Measurements from ENCODE around the gene ZFYVE26. TPM values are rescaled to one million over a fixed set of nuclear protein-coding genes. Genes with fewer than 3 reads are reported as not detected.

ZFYVE26 gene
- total and polyA plus RNA-seq, 2 donors, result 7.6 to 25.2 TPM

DNA sequence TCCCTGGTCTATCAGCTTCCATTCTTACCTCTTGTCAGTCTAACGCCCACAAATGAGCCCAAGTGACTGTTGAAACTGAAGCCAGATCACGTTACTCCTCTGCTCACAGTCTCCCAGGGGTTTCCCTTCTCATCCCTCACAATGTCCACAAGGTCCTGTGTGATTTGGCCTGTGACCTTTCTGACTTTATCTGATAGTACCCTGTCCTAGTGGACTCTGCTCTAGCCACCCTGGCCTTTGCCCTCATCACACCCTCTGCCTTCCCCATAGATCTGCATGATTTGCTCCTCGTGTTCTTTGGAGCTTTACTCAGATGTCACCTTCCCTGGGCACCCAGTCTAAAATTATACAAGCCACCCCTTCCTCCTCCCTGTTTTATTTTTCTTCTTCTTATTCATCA lies 59.2 kb downstream of the ZFYVE26 start:
- 87% methylated on average over 3 of the region's 3 CpGs for WGBS
- Histone ChIP-seq H3K4me1 (ENCODE audit: insufficient read depth) (no peaks in the 10 kb centered on the region), H3K27ac (ENCODE audit: low read depth) (no peak overlapping the region), H3K36me3 (ENCODE audit: insufficient read depth) (peaks cover 7% of the 10 kb centered on the region), H3K4me3 (ENCODE audit: low read depth, low read length) (no peak overlapping the region)
- DNase-seq (ENCODE audit: extremely low spot score), result no peak

DNA sequence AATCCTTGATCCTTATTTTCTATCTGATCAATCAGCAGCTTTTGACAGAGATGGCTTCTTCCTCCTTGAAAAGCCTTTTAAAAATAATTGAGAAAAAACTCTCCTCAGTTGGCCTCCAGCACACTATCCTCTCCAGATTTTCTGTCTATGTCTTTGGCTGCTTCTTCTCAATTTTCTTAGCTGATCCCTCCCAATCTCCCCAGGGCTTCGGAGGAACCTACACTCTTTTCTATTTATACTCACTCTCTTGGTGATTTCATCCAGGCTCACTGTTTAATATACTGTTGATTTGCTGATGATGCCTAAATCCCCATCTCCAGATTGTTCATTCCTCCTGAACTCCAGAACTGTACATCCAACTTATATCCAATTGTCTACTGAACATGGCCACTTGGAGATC lies 59.9 kb downstream of the ZFYVE26 start:
- Histone ChIP-seq H3K36me3 (ENCODE audit: insufficient read depth) (peaks cover 7% of the 10 kb centered on the region), H3K4me1 (ENCODE audit: insufficient read depth) (no peaks in the 10 kb centered on the region), H3K27ac (ENCODE audit: low read depth) (no peak overlapping the region), H3K4me3 (ENCODE audit: low read depth, low read length) (no peak overlapping the region)
- 47% methylated on average over 1 of the region's 1 CpG for WGBS
- no peak for DNase-seq (ENCODE audit: extremely low spot score)

DNA sequence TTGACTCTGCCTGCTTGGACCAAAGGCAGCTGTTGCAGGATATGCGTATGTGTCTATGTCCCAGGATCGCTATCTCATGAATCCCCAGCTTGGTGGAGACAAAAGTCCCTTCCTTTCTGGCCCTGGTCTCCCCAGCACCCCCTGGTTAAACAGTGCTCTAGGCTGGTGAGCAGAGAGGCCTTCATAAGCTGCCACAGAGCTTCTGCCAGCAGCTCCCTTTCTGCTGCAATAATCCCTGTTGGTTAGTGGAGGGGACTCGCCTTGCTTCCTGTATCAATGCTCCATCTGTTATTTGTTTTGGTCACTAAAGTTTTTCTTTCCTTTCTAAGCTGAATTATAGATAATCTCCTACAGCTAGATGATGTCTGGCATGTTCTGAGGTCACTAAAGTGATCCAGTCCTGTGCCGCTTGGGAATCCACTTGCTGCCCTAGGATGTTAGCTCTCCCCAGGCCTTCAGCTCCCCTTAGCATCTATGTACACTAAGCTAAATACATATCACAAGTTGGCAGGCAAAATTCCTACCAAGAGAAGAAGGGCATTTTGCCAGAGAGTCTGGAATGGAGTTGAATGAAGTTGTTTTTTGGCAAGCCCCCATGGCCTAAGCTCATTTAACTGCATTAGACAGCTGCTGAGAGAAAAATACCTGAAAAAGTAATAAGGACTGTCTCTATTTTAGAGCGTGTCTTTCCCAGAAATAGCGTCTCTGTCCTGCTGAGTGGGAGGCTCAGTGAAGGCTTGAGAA lies 66.9 kb downstream of the ZFYVE26 start:
- DNase-seq (ENCODE audit: extremely low spot score), result no peak
- no peak overlapping the region for H3K4me3 ChIP-seq (ENCODE audit: low read depth, low read length)
- H3K4me1 ChIP-seq (ENCODE audit: insufficient read depth), result no peaks in the 10 kb centered on the region
- 78% methylated on average over 6 of the region's 6 CpGs for WGBS
- no peak overlapping the region for H3K27ac ChIP-seq (ENCODE audit: low read depth)
- peaks cover 6% of the 10 kb centered on the region for H3K36me3 ChIP-seq (ENCODE audit: insufficient read depth)

DNA sequence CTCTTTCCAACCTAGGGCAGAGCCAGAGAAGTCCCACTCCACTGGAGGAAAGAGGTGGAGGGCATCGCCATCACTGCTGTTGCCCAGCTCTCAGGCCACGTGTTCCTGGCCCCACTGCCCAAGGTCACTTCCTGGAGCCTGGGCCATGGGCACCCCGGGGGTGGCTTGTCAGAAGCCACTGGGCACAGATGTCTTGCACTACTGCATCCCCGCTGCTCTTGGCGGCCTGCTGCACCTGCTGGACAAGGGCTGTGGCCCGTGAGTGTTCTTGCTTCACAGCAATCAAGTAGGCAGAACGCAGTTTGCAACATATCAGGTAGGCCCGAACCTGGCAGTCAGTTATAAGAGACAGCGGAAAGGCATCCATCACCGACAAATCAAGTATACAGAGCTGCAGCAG lies 68.1 kb downstream of the ZFYVE26 start:
- peaks cover 6% of the 10 kb centered on the region for H3K36me3 ChIP-seq (ENCODE audit: insufficient read depth)
- DNase-seq (ENCODE audit: extremely low spot score), result no peak
- 94% methylated on average over 10 of the region's 10 CpGs for WGBS

DNA sequence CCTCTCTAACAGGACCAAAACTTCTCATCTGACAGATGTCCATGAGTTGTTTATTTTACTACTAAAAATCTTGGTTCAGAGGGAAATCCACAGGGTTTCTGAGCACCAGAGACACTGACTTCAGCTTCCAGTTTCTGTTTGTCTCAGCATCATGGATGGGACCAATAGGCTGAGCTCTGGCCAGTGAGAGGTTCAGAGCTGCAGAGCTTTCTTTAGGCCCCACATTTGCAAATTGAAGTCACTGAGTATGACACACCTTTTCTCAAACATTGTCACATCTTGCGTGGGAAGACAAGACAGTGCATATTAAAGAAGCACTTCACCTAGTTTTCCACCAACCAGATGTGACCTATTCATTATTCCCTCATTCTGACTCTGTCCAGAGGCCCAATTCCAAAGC lies 69.5 kb downstream of the ZFYVE26 start:
- peaks cover 3% of the 10 kb centered on the region for H3K36me3 ChIP-seq (ENCODE audit: insufficient read depth)
- no peak for DNase-seq (ENCODE audit: extremely low spot score)
- H3K4me1 ChIP-seq (ENCODE audit: insufficient read depth), result no peaks in the 10 kb centered on the region
- no peak overlapping the region for H3K27ac ChIP-seq (ENCODE audit: low read depth)
- H3K4me3 ChIP-seq (ENCODE audit: low read depth, low read length), result no peak overlapping the region
- 96% methylated on average over 1 of the region's 1 CpG for WGBS

More for the DNA sequence above, 68.1 kb downstream of the ZFYVE26 start:
- Histone ChIP-seq H3K4me1 (ENCODE audit: insufficient read depth) (no peaks in the 10 kb centered on the region), H3K4me3 (ENCODE audit: low read depth, low read length) (no peak overlapping the region), H3K27ac (ENCODE audit: low read depth) (no peak overlapping the region)

DNA sequence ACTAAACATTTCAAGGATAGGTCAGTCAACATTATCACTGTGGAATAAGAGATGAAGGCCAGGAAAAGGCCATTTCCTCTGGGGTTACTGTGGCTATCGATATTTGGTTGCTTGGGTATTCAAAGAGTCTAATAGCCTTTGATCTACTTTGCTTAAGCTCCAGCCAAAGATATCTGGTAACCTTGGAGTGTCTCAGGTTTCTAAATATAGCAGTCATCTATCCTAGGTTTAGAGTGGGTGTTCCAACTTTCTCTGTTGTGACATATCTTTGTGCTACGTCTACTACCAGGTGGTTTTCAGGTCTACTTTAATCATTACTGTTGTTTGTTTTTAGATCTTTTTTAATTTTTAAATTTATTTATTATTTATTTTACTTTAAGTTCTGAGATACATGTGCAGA lies 72.3 kb downstream of the ZFYVE26 start:
- Histone ChIP-seq H3K4me1 (ENCODE audit: insufficient read depth) (no peaks in the 10 kb centered on the region), H3K4me3 (ENCODE audit: low read depth, low read length) (no peak overlapping the region), H3K27ac (ENCODE audit: low read depth) (no peak overlapping the region), H3K36me3 (ENCODE audit: insufficient read depth) (peaks cover 3% of the 10 kb centered on the region)
- DNase-seq (ENCODE audit: extremely low spot score), result no peak
- 61% methylated on average over 2 of the region's 2 CpGs for WGBS

DNA sequence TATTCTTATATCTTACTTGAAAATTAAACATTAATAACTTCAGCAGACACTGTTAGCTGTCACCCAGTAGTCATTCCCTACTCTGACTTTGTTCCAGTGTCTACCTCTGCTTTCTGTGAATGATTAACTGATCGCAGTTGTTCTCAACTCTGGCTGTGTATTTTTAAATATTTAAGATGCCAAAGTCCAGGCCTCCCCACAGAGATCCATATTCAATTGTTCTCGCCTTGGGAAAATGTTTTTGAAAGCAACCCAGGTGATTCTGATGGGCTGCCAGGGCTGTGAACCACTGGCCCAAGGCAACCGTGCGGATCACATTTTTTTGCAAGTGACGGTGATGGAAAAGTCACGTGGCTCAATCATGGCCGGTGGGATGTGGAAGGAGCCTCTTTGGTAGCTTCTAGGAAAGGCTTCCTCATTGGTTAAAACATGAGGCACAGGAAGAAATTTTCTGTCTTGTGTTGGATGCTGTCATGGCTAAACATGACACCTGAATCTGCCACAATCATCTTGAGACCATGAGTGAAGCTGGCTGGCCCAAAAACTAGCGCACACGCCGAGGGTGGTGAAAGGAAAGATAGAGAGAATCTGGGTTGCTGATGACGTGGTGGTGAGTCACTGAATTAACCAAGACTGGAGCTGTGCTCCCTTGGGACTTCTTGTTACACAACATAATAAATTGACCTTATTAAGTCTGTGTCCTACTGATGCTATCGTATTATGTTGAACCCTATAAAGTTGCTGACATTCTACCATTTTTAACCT lies 77.5 kb downstream of the ZFYVE26 start:
- 65% methylated on average over 12 of the region's 12 CpGs for WGBS
- Histone ChIP-seq H3K36me3 (ENCODE audit: insufficient read depth) (no peaks in the 10 kb centered on the region), H3K4me1 (ENCODE audit: insufficient read depth) (no peaks in the 10 kb centered on the region), H3K27ac (ENCODE audit: low read depth) (no peak overlapping the region), H3K4me3 (ENCODE audit: low read depth, low read length) (no peak overlapping the region)
- no peak for DNase-seq (ENCODE audit: extremely low spot score)

DNA sequence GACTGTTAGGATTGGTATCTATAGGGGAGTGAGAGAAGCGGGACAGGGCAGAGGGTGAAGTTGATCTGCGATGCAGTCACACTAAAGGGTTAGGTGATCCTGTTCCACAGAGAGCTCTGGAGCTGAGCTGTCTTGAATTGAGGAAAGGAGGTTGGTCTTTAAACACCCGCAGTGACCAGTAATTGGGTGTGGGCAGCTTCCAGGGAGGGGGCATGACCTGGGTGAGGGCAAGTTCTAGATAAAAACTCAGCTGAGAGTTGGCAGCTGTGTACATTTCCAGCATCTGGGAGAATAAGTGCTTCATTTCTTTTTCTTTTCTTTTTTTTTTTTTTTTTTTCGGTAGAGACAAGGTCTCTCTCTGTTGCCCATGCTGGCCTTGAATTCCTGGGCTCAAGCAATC lies 79.6 kb downstream of the ZFYVE26 start:
- DNase-seq (ENCODE audit: extremely low spot score), result no peak
- Histone ChIP-seq H3K4me1 (ENCODE audit: insufficient read depth) (no peaks in the 10 kb centered on the region), H3K27ac (ENCODE audit: low read depth) (no peak overlapping the region), H3K36me3 (ENCODE audit: insufficient read depth) (no peaks in the 10 kb centered on the region), H3K4me3 (ENCODE audit: low read depth, low read length) (no peak overlapping the region)
- WGBS, result 81% methylated on average over 4 of the region's 4 CpGs

DNA sequence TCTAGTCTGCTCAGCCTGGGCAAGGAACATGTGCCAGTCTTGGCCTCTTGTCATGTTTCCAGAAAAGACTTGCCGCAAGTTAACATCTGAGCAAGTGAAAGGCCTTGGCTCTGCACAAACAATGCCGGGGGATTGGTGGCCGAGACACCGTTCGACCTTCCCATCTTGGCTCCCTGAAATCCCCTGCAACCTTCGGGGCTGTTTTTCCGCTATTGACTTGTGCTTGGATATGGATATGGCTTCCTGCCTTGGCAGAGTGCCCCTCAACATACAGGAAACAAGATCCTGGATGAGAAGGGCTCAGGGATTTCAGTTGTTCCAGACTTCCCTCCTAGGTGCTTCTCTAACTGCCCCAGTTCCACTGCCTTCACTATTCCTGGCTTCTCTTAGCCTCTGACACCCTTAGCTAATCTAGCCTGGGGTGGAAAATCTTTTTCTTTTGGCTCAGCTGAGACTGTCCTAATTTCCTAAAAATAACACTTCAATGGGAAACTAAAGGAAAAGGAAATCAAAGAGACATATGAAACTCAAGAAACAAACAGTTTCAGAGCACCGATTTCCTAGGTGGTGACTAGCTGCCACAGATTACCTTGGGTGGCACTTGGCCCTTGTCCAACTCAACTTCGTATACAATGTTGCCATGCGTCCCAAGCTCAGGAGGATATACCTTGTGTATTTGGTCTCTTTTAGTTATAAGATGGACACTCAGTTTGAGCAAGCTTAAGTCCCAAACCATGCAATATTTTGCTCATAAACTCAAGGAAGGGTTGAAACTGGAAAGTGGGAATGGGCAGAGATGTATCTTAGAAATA lies 80.8 kb downstream of the ZFYVE26 start:
- no peak overlapping the region for H3K4me3 ChIP-seq (ENCODE audit: low read depth, low read length)
- no peak for DNase-seq (ENCODE audit: extremely low spot score)
- no peaks in the 10 kb centered on the region for H3K36me3 ChIP-seq (ENCODE audit: insufficient read depth)
- H3K27ac ChIP-seq (ENCODE audit: low read depth), result no peak overlapping the region
- 84% methylated on average over 10 of the region's 10 CpGs for WGBS
- H3K4me1 ChIP-seq (ENCODE audit: insufficient read depth), result no peaks in the 10 kb centered on the region

DNA sequence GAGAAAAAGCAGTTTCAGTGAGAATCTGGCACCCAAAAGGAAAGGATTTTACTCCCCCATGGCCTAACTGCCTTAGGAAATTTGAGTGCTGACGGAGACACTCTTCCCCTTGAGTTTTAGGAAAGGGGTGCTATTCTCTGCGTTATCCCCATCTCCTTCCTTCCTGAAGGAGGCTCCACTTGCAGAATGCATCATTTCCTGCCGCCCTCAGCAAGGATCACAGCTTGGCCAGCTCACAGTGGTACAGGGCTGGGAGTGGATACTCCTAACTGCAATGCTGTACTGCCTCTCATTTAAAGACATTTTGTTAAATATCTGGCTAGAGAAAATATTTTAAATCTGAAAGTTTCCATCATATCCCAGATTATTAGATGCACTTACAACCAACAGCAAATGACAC lies 81.7 kb downstream of the ZFYVE26 start:
- Histone ChIP-seq H3K36me3 (ENCODE audit: insufficient read depth) (no peaks in the 10 kb centered on the region), H3K4me1 (ENCODE audit: insufficient read depth) (no peaks in the 10 kb centered on the region), H3K4me3 (ENCODE audit: low read depth, low read length) (no peak overlapping the region), H3K27ac (ENCODE audit: low read depth) (no peak overlapping the region)
- WGBS, result 66% methylated on average over 3 of the region's 3 CpGs
- DNase-seq (ENCODE audit: extremely low spot score), result no peak

DNA sequence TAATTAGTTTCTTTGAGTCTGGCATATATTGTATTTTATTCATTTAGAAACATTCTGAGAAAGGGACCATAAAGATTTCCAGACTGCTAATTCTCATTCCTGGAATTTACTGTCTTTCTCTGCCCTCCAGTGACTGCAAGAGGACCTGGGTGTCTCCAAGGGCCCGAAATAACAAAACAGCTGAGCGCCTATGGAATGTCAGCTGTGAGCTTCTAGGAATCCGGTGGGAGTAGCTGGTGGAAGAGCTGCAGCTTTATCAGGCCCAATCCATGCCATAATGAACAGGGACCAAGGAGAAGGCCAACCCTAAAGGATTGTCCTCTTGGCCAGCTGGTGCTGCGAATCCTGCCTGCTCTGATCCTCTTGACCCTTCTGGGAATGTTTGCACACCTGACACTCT lies 82.8 kb downstream of the ZFYVE26 start:
- Histone ChIP-seq H3K27ac (ENCODE audit: low read depth) (no peak overlapping the region), H3K36me3 (ENCODE audit: insufficient read depth) (no peaks in the 10 kb centered on the region), H3K4me1 (ENCODE audit: insufficient read depth) (no peaks in the 10 kb centered on the region), H3K4me3 (ENCODE audit: low read depth, low read length) (no peak overlapping the region)
- no peak for DNase-seq (ENCODE audit: extremely low spot score)
- WGBS, result 69% methylated on average over 4 of the region's 4 CpGs

DNA sequence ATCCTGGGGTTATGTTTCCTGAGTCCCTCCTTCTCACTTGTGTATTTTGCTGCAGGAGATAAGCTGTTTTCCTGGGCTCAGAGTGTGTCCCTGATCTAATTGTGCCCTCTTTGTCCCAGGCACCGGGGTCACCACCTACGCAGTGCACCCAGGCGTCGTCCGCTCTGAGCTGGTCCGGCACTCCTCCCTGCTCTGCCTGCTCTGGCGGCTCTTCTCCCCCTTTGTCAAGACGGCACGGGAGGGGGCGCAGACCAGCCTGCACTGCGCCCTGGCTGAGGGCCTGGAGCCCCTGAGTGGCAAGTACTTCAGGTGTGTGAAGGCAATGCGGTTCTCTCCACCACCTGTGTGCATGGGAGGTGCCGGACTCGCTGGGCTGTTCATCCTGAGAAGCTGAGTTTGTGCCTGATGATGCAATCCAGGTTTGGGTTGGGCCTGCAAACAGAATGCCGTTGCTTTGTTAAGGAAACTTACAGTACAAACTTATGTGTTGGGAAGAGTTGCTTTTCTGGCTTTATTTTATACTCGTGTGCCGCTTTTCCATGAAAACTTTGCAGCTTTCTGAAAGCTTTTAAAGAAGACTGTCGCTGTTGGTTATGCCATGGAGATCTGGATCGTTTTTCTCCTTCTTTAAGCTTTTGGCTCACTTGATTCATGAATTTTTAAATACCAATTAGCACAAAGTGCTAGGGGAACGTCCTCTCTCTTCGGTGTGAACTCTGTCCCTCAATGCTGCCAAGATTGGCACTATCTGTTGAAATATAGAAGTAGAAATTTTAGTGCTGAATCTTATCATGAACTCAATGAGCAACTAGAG lies 87.1 kb downstream of the ZFYVE26 start:
- H3K36me3 ChIP-seq (ENCODE audit: insufficient read depth), result no peaks in the 10 kb centered on the region

DNA sequence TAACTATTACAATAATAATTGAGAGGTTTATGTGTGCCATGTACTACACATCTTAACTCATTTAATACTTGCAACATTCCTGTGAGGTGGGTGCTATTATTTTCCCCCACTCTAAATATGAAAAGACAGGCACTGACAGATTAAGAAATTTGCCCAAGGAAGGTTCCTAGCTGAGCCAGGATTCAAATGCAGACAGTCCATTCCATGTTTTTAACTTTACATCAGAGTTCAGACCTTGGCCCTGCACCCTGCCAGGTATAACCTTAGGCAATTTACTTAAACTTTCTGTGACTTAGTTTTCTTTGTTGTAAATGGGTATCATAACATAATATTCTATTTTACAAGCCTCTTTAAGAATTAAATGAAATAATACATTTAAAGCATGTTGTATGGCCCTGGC lies 88.1 kb downstream of the ZFYVE26 start:
- Histone ChIP-seq H3K4me3 (ENCODE audit: low read depth, low read length) (no peak overlapping the region), H3K36me3 (ENCODE audit: insufficient read depth) (no peaks in the 10 kb centered on the region), H3K4me1 (ENCODE audit: insufficient read depth) (no peaks in the 10 kb centered on the region), H3K27ac (ENCODE audit: low read depth) (no peak overlapping the region)
- no peak for DNase-seq (ENCODE audit: extremely low spot score)

More for the DNA sequence above, 87.1 kb downstream of the ZFYVE26 start:
- 45% methylated on average over 21 of the region's 21 CpGs for WGBS
- H3K4me3 ChIP-seq (ENCODE audit: low read depth, low read length), result no peak overlapping the region
- no peak overlapping the region for H3K27ac ChIP-seq (ENCODE audit: low read depth)
- no peaks in the 10 kb centered on the region for H3K4me1 ChIP-seq (ENCODE audit: insufficient read depth)
- DNase-seq (ENCODE audit: extremely low spot score), result no peak

All from urinary bladder (tissue), 4 donors.